Heart right ventricle (tissue), 16 donors: ENCODE results near the gene RNU6-7. TPM values are rescaled to one million over a fixed set of nuclear protein-coding genes. Genes with fewer than 3 reads are reported as not detected.

Experiments used
- ATAC-seq, 8 donors: fragments of 200-7000 bp; cut with Tn5 transposase; one replicate each; pipeline ENCODE4 v1.9.1; 2020; ENCODE audit warnings: mild to moderate bottlenecking in 8 of 8, moderate library complexity in 8 of 8, moderate number of reproducible peaks in 1 of 8
- DNase-seq, 2 donors: peaks; one replicate each; pipeline ENCODE4 v3.0.0-alpha.2; 2020
- H3K27ac ChIP-seq, 10 donors: fragments of 200-600 bp; sonication (generic) in 2 of 10; one replicate each; pipeline versions ENCODE4 v1.5.0 to v1.8.0; 2020 to 2022; ENCODE audit warnings: mild to moderate bottlenecking in 3 of 10
- H3K27me3 ChIP-seq, 7 donors: fragments of 200-600 bp; one replicate each; pipeline ENCODE4 v1.8.0; 2021 to 2022; ENCODE audit warnings: mild to moderate bottlenecking in 2 of 7
- H3K36me3 ChIP-seq, 9 donors: fragments of 200-600 bp; sonication (generic) in 1 of 9; one replicate each; pipeline versions ENCODE4 v1.5.0 to v1.8.0; 2020 to 2022; ENCODE audit warnings: mild to moderate bottlenecking in 2 of 9
- H3K4me1 ChIP-seq, 9 donors: fragments of 200-600 bp; sonication (generic) in 1 of 9; one replicate each; pipeline versions ENCODE4 v1.5.0 to v1.8.0; 2020 to 2022; ENCODE audit warnings: mild to moderate bottlenecking in 4 of 9
- H3K4me3 ChIP-seq, 10 donors: fragments of 200-600 bp; sonication (generic) in 2 of 10; one replicate each; pipeline versions ENCODE4 v1.5.0 to v1.8.0; 2020 to 2022; ENCODE audit warnings: mild to moderate bottlenecking in 7 of 10, moderate library complexity in 2 of 10
- H3K9me3 ChIP-seq, 11 donors: fragments of 200-600 bp in 10 of 11; sonication (generic) in 2 of 11; one replicate each; pipeline versions ENCODE4 v1.5.0 to v1.8.0; 2013 to 2022; ENCODE audit warnings: mild to moderate bottlenecking in 2 of 11, control low read depth in 1 of 11, moderate library complexity in 1 of 11
- CTCF ChIP-seq, 9 donors: fragments of 200-600 bp; sonication (generic) in 2 of 9; IDR thresholded peaks; one replicate each; pipeline versions ENCODE4 v1.5.0 to v1.8.0; 2021 to 2022; ENCODE audit warnings: antibody characterized with exemption in 9 of 9, mild to moderate bottlenecking in 5 of 9, moderate library complexity in 1 of 9
- WGBS, 2 donors: extraction: QIAGEN DNeasy Blood & Tissue Kit; methylation state at CpG; one replicate each; pipeline ENCODE4 v1.1.7; 2013; ENCODE audit warnings: inconsistent platforms in 1 of 2; 5-methylcytosine and 5-hydroxymethylcytosine counted together
- intact Hi-C, 10 donors: fragments of 100-400 bp; cut with DNase I; formaldehyde crosslinking; loops; one replicate each; pipeline versions ENCODE4 v1.11.1 to v1.14.2; 2022
- polyA plus RNA-seq, 2 donors: library from polyadenylated mRNA; stranded (reverse); fragments of 200-250 nt; gene quantifications; one replicate each; pipeline ENCODE4 v1.2.3, GENCODE V29; 2013
- total RNA-seq, 10 donors: library from RNA; stranded (reverse); fragmentation: NEBNext Ultra II Directional in 3 of 10; extraction: Animal tissue kit (Norgen Biotek cat#: 25700) in 3 of 10; gene quantifications; one replicate each; pipeline versions ENCODE4 v1.2.1 to v1.2.4, GENCODE V29; 2021 to 2023
- donor health status: Arrhythmogenic right ventricular cardiomyopathy.
- donor health status: ischemic (EF 13 %, LVEDD 7.1; RV severe dilation, severe dysfunction).
- donor health status: healthy with polysubstance abuse.
- donor health status: DM: no; HTN: yes; CAD: no.
- donor health status: DM: no; HTN: no; CAD: no.
- donor health status: ischemic (EF 25% LVEDD 6.9; RV normal size, moderate dysfunction).
- donor health status: ischemic (EF 25% LVEDD 5.7; RV mildly dilated, moderate dysfunction).
- donor health status: healthy.
- donor health status: DM: yes; HTN: yes; CAD: no.
- donor health status: Ischemic cardiomyopathy.
- donor health status: ischemic (EF 35%, LVEDD 5.7; RV mildly dilated, moderate dysfunction).
- donor health status: nonischemic (EF 11% LVEDD 7.7; RV severe dilation, severe dysfunction).
- donor health status: DM: yes; HTN: yes; CAD: no.
- donor health status: PGD.
- donor health status: ischemic (EF 29% LVEDD 5.4; RV normal size, mild dysfunction).
- donor health status: nonischemic (EF 23%, LVEDD 6.1; RV moderate dilation, normal function).

The RNU6-7 gene
- total and polyA plus RNA-seq, 12 donors, result not detected

GRCh38 chr14:32169191-32169590, 32.7 kb upstream of the RNU6-7 start:
- ATAC-seq, result no peak
- WGBS, 2 donors, result 77 to 82% methylated on average over 3 of the region's 3 CpGs
- Histone ChIP-seq H3K36me3 (no peaks in the 10 kb centered on the region), H3K27ac (no peak overlapping the region), H3K27me3 (no peaks in the 10 kb centered on the region), H3K9me3 (no peaks in the 10 kb centered on the region), H3K4me1 (no peaks in the 10 kb centered on the region), H3K4me3 (no peak overlapping the region)
- no peak for TF ChIP-seq CTCF (IDR thresholded peaks at IDR 0.05)
- no peak for DNase-seq
- intact Hi-C loops, result no loop called here

- ATAC-seq (no peak), DNase-seq (no peak)
- no peak for TF ChIP-seq CTCF (IDR thresholded peaks at IDR 0.05)
- intact Hi-C loops, result no loop called here
- Histone ChIP-seq H3K27ac (no peak overlapping the region), H3K9me3 (no peaks in the 10 kb centered on the region), H3K4me3 (no peak overlapping the region), H3K27me3 (no peaks in the 10 kb centered on the region), H3K36me3 (no peaks in the 10 kb centered on the region), H3K4me1 (no peaks in the 10 kb centered on the region)
- WGBS, 2 donors, result 54 to 56% methylated on average over 5 of the region's 5 CpGs
Measured at GRCh38 chr14:32171469-32171868, 30.4 kb upstream of the RNU6-7 start.

GRCh38 chr14:32183151-32184058, 18.4 kb upstream of the RNU6-7 start:
- whole genome bisulfite sequencing, 2 donors, result 53 to 66% methylated on average over 2 of the region's 2 CpGs
- no peaks in the 10 kb centered on the region for H3K27me3 ChIP-seq
- H3K36me3 ChIP-seq, result no peaks in the 10 kb centered on the region
- ATAC-seq (no peak), DNase-seq (no peak)
- H3K4me3 ChIP-seq, result no peak overlapping the region
- TF ChIP-seq CTCF (IDR thresholded peaks at IDR 0.05), result no peak
- no peak overlapping the region for H3K27ac ChIP-seq
- peaks cover 0 to 32% (median 13%) of the 10 kb centered on the region in 11 donors for H3K9me3 ChIP-seq
- intact Hi-C loops, result no loop called here
- peaks cover 0 to 7% (median 0%) of the 10 kb centered on the region in 9 donors for H3K4me1 ChIP-seq

GRCh38 chr14:32185097-32185496, 16.7 kb upstream of the RNU6-7 start:
- intact Hi-C loops, result no loop called here

More at GRCh38 chr14:32185097-32185496, 16.7 kb upstream of the RNU6-7 start:
- Histone ChIP-seq H3K27me3 (no peaks in the 10 kb centered on the region), H3K4me3 (no peak overlapping the region), H3K36me3 (no peaks in the 10 kb centered on the region), H3K9me3 (peaks cover 0 to 23% (median 9%) of the 10 kb centered on the region in 11 donors), H3K4me1 (peaks cover 0 to 7% (median 0%) of the 10 kb centered on the region in 9 donors), H3K27ac (no peak overlapping the region)
- no peak for TF ChIP-seq CTCF (IDR thresholded peaks at IDR 0.05)
- 97% methylated on average over 1 of the region's 1 CpG for WGBS, 2 donors
- ATAC-seq (no peak), DNase-seq (no peak)
